ENCODE measurements around the gene BCAS3.

BCAS3 gene

GRCh38 chr17:61384692-61385576 lies 707.3 kb downstream of the BCAS3 start:
- H3K4me3 ChIP-seq (ENCODE audit: low read depth in 1 of 2, low read length in 2 of 2), result no peak overlapping the region
- no peaks in the 10 kb centered on the region for H3K27me3 ChIP-seq (ENCODE audit: control insufficient read depth in 1 of 2, insufficient read depth in 2 of 2, low read length in 2 of 2)
- H3K9ac ChIP-seq (ENCODE audit: low read length), result no peak overlapping the region
- H3K27ac ChIP-seq (ENCODE audit: low read depth, low read length), result no peak overlapping the region
- no peaks in the 10 kb centered on the region for H3K36me3 ChIP-seq (ENCODE audit: insufficient read depth, low read length)
- H3K9me3 ChIP-seq (ENCODE audit: low read length), result no peaks in the 10 kb centered on the region
- no peaks in the 10 kb centered on the region for H3K4me1 ChIP-seq (ENCODE audit: insufficient read depth, low read length)

- Histone ChIP-seq H3K9ac (ENCODE audit: low read length) (no peak overlapping the region), H3K27ac (ENCODE audit: low read depth, low read length) (no peak overlapping the region), H3K9me3 (ENCODE audit: low read length) (no peaks in the 10 kb centered on the region), H3K4me3 (ENCODE audit: low read depth in 1 of 2, low read length in 2 of 2) (no peak overlapping the region), H3K4me1 (ENCODE audit: insufficient read depth, low read length) (no peaks in the 10 kb centered on the region), H3K27me3 (ENCODE audit: control insufficient read depth in 1 of 2, insufficient read depth in 2 of 2, low read length in 2 of 2) (no peaks in the 10 kb centered on the region), H3K36me3 (ENCODE audit: insufficient read depth, low read length) (no peaks in the 10 kb centered on the region)
These were observed 708.1 kb downstream of the BCAS3 start for GRCh38 chr17:61385577-61386236.

GRCh38 chr17:61386251-61386650 lies 708.6 kb downstream of the BCAS3 start:
- H3K9me3 ChIP-seq (ENCODE audit: low read length), result no peaks in the 10 kb centered on the region
- no peak overlapping the region for H3K4me3 ChIP-seq (ENCODE audit: low read depth in 1 of 2, low read length in 2 of 2)
- H3K9ac ChIP-seq (ENCODE audit: low read length), result no peak overlapping the region
- no peaks in the 10 kb centered on the region for H3K36me3 ChIP-seq (ENCODE audit: insufficient read depth, low read length)
- no peak overlapping the region for H3K27ac ChIP-seq (ENCODE audit: low read depth, low read length)
- no peaks in the 10 kb centered on the region for H3K4me1 ChIP-seq (ENCODE audit: insufficient read depth, low read length)
- no peaks in the 10 kb centered on the region for H3K27me3 ChIP-seq (ENCODE audit: control insufficient read depth in 1 of 2, insufficient read depth in 2 of 2, low read length in 2 of 2)

- Histone ChIP-seq H3K9ac (ENCODE audit: low read length) (no peak overlapping the region), H3K4me1 (ENCODE audit: insufficient read depth, low read length) (no peaks in the 10 kb centered on the region), H3K27me3 (ENCODE audit: control insufficient read depth in 1 of 2, insufficient read depth in 2 of 2, low read length in 2 of 2) (no peaks in the 10 kb centered on the region), H3K9me3 (ENCODE audit: low read length) (no peaks in the 10 kb centered on the region), H3K27ac (ENCODE audit: low read depth, low read length) (no peak overlapping the region), H3K4me3 (ENCODE audit: low read depth in 1 of 2, low read length in 2 of 2) (no peak overlapping the region), H3K36me3 (ENCODE audit: insufficient read depth, low read length) (no peaks in the 10 kb centered on the region)
These were observed 709.4 kb downstream of the BCAS3 start for GRCh38 chr17:61387011-61387410.

GRCh38 chr17:61387511-61388305 lies 710.1 kb downstream of the BCAS3 start:
- Histone ChIP-seq H3K9ac (ENCODE audit: low read length) (no peak overlapping the region), H3K36me3 (ENCODE audit: insufficient read depth, low read length) (no peaks in the 10 kb centered on the region), H3K27me3 (ENCODE audit: control insufficient read depth in 1 of 2, insufficient read depth in 2 of 2, low read length in 2 of 2) (no peaks in the 10 kb centered on the region), H3K9me3 (ENCODE audit: low read length) (no peaks in the 10 kb centered on the region), H3K27ac (ENCODE audit: low read depth, low read length) (no peak overlapping the region), H3K4me3 (ENCODE audit: low read depth in 1 of 2, low read length in 2 of 2) (no peak overlapping the region), H3K4me1 (ENCODE audit: insufficient read depth, low read length) (no peaks in the 10 kb centered on the region)

GRCh38 chr17:61388561-61389356 lies 711.1 kb downstream of the BCAS3 start:
- H3K27me3 ChIP-seq (ENCODE audit: control insufficient read depth in 1 of 2, insufficient read depth in 2 of 2, low read length in 2 of 2), result no peaks in the 10 kb centered on the region
- no peaks in the 10 kb centered on the region for H3K36me3 ChIP-seq (ENCODE audit: insufficient read depth, low read length)
- no peak overlapping the region for H3K27ac ChIP-seq (ENCODE audit: low read depth, low read length)
- no peak overlapping the region for H3K9ac ChIP-seq (ENCODE audit: low read length)
- no peaks in the 10 kb centered on the region for H3K9me3 ChIP-seq (ENCODE audit: low read length)
- no peaks in the 10 kb centered on the region for H3K4me1 ChIP-seq (ENCODE audit: insufficient read depth, low read length)
- no peak overlapping the region for H3K4me3 ChIP-seq (ENCODE audit: low read depth in 1 of 2, low read length in 2 of 2)

- H3K9ac ChIP-seq (ENCODE audit: low read length), result no peak overlapping the region
- H3K27ac ChIP-seq (ENCODE audit: low read depth, low read length), result no peak overlapping the region
- H3K36me3 ChIP-seq (ENCODE audit: insufficient read depth, low read length), result no peaks in the 10 kb centered on the region
- no peak overlapping the region for H3K4me3 ChIP-seq (ENCODE audit: low read depth in 1 of 2, low read length in 2 of 2)
- H3K4me1 ChIP-seq (ENCODE audit: insufficient read depth, low read length), result no peaks in the 10 kb centered on the region
- no peaks in the 10 kb centered on the region for H3K9me3 ChIP-seq (ENCODE audit: low read length)
- no peaks in the 10 kb centered on the region for H3K27me3 ChIP-seq (ENCODE audit: control insufficient read depth in 1 of 2, insufficient read depth in 2 of 2, low read length in 2 of 2)
These were observed 712.2 kb downstream of the BCAS3 start for GRCh38 chr17:61389670-61390478.

GRCh38 chr17:61390479-61390791 lies 712.8 kb downstream of the BCAS3 start:
- H3K9me3 ChIP-seq (ENCODE audit: low read length), result no peaks in the 10 kb centered on the region
- no peak overlapping the region for H3K4me3 ChIP-seq (ENCODE audit: low read depth in 1 of 2, low read length in 2 of 2)
- no peak overlapping the region for H3K27ac ChIP-seq (ENCODE audit: low read depth, low read length)
- H3K36me3 ChIP-seq (ENCODE audit: insufficient read depth, low read length), result no peaks in the 10 kb centered on the region
- H3K9ac ChIP-seq (ENCODE audit: low read length), result no peak overlapping the region
- no peaks in the 10 kb centered on the region for H3K4me1 ChIP-seq (ENCODE audit: insufficient read depth, low read length)
- peaks cover 0 to 4% of the 10 kb centered on the region in 2 donors for H3K27me3 ChIP-seq (ENCODE audit: control insufficient read depth in 1 of 2, insufficient read depth in 2 of 2, low read length in 2 of 2)

- H3K9me3 ChIP-seq (ENCODE audit: low read length), result no peaks in the 10 kb centered on the region
- H3K4me3 ChIP-seq (ENCODE audit: low read depth in 1 of 2, low read length in 2 of 2), result no peak overlapping the region
- H3K27ac ChIP-seq (ENCODE audit: low read depth, low read length), result no peak overlapping the region
- H3K36me3 ChIP-seq (ENCODE audit: insufficient read depth, low read length), result no peaks in the 10 kb centered on the region
- H3K4me1 ChIP-seq (ENCODE audit: insufficient read depth, low read length), result no peaks in the 10 kb centered on the region
- H3K27me3 ChIP-seq (ENCODE audit: control insufficient read depth in 1 of 2, insufficient read depth in 2 of 2, low read length in 2 of 2), result peaks cover 0 to 17% of the 10 kb centered on the region in 2 donors
- H3K9ac ChIP-seq (ENCODE audit: low read length), result no peak overlapping the region
These were observed 714.1 kb downstream of the BCAS3 start for GRCh38 chr17:61391595-61392291.

GRCh38 chr17:61392679-61393078 lies 715.0 kb downstream of the BCAS3 start:
- H3K27ac ChIP-seq (ENCODE audit: low read depth, low read length), result no peak overlapping the region
- H3K4me1 ChIP-seq (ENCODE audit: insufficient read depth, low read length), result peaks cover under 1% of the 10 kb centered on the region
- H3K9ac ChIP-seq (ENCODE audit: low read length), result no peak overlapping the region
- peaks cover 4 to 27% of the 10 kb centered on the region in 2 donors for H3K27me3 ChIP-seq (ENCODE audit: control insufficient read depth in 1 of 2, insufficient read depth in 2 of 2, low read length in 2 of 2)
- H3K36me3 ChIP-seq (ENCODE audit: insufficient read depth, low read length), result no peaks in the 10 kb centered on the region
- no peaks in the 10 kb centered on the region for H3K9me3 ChIP-seq (ENCODE audit: low read length)
- H3K4me3 ChIP-seq (ENCODE audit: low read depth in 1 of 2, low read length in 2 of 2), result no peak overlapping the region
